H1 (cell line): ENCODE results near the gene MDFI. TPM values are rescaled to one million over a fixed set of nuclear protein-coding genes. Genes with fewer than 3 reads are reported as not detected.

Experiments
- CTCF ChIA-PET: fragments of 300-600 bp; sonication (Branson Sonifier 250); formaldehyde crosslinking; loops from one replicate; lab custom pipeline; 2021; ENCODE audit not compliant: partially characterized antibody; lab: Charles Lee
- POLR2A ChIA-PET: fragments of 300-600 bp; sonication (Branson Sonifier 250); formaldehyde crosslinking; loops from one replicate; lab custom pipeline; 2021; ENCODE audit warnings: inconsistent platforms; ENCODE audit not compliant: partially characterized antibody; lab: Charles Lee
- DNase-seq, 2 experiments: peaks; one replicate each; pipeline versions ENCODE4 v3.0.0 to v3.0.0-alpha.2; 2010 to 2022; ENCODE audit warnings: low spot score in 2 of 2, low read depth in 1 of 2, mixed read lengths in 1 of 2
- FAIRE-seq: peaks from 2 replicates; lab custom pipeline; 2011; peaks lifted over from hg19 to GRCh38; lab: Jason Lieb, UNC
- H2AFZ ChIP-seq: 2 replicates; pipeline ENCODE4 v1.8.1; 2012; ENCODE audit warnings: low read length, inconsistent platforms
- H2AK5ac ChIP-seq: 2 replicates; pipeline ENCODE4 v1.6.1; 2013; ENCODE audit warnings: low read depth, low read length
- H2BK120ac ChIP-seq: replicated peaks from 2 replicates; pipeline ENCODE3; 2013; ENCODE audit warnings: low read depth, low read length, inconsistent platforms
- H2BK12ac ChIP-seq: 2 replicates; pipeline ENCODE4 v1.6.1; 2013; ENCODE audit warnings: low read depth, low read length
- H2BK15ac ChIP-seq: 2 replicates; pipeline ENCODE4 v1.6.1; 2013; ENCODE audit warnings: low read length
- H2BK20ac ChIP-seq: 2 replicates; pipeline ENCODE4 v1.6.1; 2013; ENCODE audit warnings: low read length
- H2BK5ac ChIP-seq: 2 replicates; pipeline ENCODE4 v1.6.1; 2013; ENCODE audit warnings: low read depth, low read length
- H3K14ac ChIP-seq: 2 replicates; pipeline ENCODE4 v1.6.1; 2013; ENCODE audit warnings: inconsistent platforms; ENCODE audit not compliant: insufficient read length
- H3K18ac ChIP-seq: 2 replicates; pipeline ENCODE4 v1.6.1; 2013; ENCODE audit warnings: low read length; ENCODE audit errors: extremely low read depth
- H3K23ac ChIP-seq: 2 replicates; pipeline ENCODE4 v1.6.1; 2013; ENCODE audit warnings: inconsistent platforms; ENCODE audit not compliant: insufficient read length
- H3K23me2 ChIP-seq: 2 replicates; pipeline ENCODE4 v1.6.1; 2013; ENCODE audit warnings: low read depth, low read length
- H3K27ac ChIP-seq: 2 replicates; pipeline ENCODE4 v1.6.1; 2011; ENCODE audit warnings: low read depth, low read length, inconsistent platforms
- H3K27me3 ChIP-seq, 4 experiments: replicated peaks in 1 of 4; 1 replicate in 1 of 4; 2 replicates in 3 of 4; pipeline versions ENCODE4 v1.6.1 to v1.8.1; 2011 to 2013; ENCODE audit warnings: low read length in 3 of 4, mild to moderate bottlenecking in 3 of 4, inconsistent platforms in 2 of 4, mixed read lengths in 2 of 4, moderate library complexity in 1 of 4; ENCODE audit not compliant: control insufficient read depth in 3 of 4, insufficient read depth in 3 of 4; ENCODE audit errors: extremely low read depth in 1 of 4
- H3K36me3 ChIP-seq, 4 experiments: 2 replicates each; pipeline versions ENCODE4 v1.6.1 to v1.8.1; 2011 to 2013; ENCODE audit warnings: mild to moderate bottlenecking in 4 of 4, low read length in 3 of 4, moderate library complexity in 2 of 4, control low read depth in 1 of 4, inconsistent platforms in 1 of 4; ENCODE audit not compliant: insufficient read depth in 4 of 4, control insufficient read depth in 2 of 4
- H3K4ac ChIP-seq: replicated peaks from 2 replicates; pipeline ENCODE3; 2013; ENCODE audit warnings: low read length, low read depth, mixed read lengths, inconsistent platforms; ENCODE audit not compliant: insufficient read length
- H3K4me1 ChIP-seq, 4 experiments: replicated peaks in 1 of 4; 1 replicate in 1 of 4; 2 replicates in 3 of 4; pipeline versions ENCODE4 v1.6.1 to v1.8.1; 2011 to 2013; ENCODE audit warnings: low read length in 3 of 4, inconsistent platforms in 2 of 4, mixed read lengths in 1 of 4; ENCODE audit not compliant: insufficient read depth in 4 of 4, control insufficient read depth in 3 of 4
- H3K4me2 ChIP-seq, 2 experiments: 2 replicates each; pipeline versions ENCODE4 v1.6.1 to v1.8.1; 2011 to 2013; ENCODE audit warnings: low read depth in 2 of 2, low read length in 2 of 2, control low read depth in 1 of 2, inconsistent platforms in 1 of 2, mild to moderate bottlenecking in 1 of 2; ENCODE audit not compliant: insufficient read depth in 1 of 2
- H3K4me3 ChIP-seq, 4 experiments: fragments of 200-600, 300-600 bp in 1 of 4; sonication (generic), shearing (Covaris generic), sonication (Bioruptor Twin) in 1 of 4; 2 replicates each; pipeline versions ENCODE4 v1.5.1 to v1.8.1; 2011 to 2016; ENCODE audit warnings: low read length in 4 of 4, low read depth in 3 of 4, control low read depth in 2 of 4, inconsistent platforms in 2 of 4, mild to moderate bottlenecking in 2 of 4, mixed read lengths in 1 of 4, moderate library complexity in 1 of 4; ENCODE audit not compliant: insufficient read depth in 2 of 4; ENCODE audit errors: extremely low read depth in 1 of 4
- H3K56ac ChIP-seq: replicated peaks from 2 replicates; pipeline ENCODE3; 2013; ENCODE audit warnings: low read depth, mild to moderate bottlenecking, mixed read lengths, low read length, inconsistent platforms; ENCODE audit not compliant: insufficient read length
- H3K79me1 ChIP-seq: 2 replicates; pipeline ENCODE4 v1.6.1; 2013; ENCODE audit warnings: low read depth, low read length, control low read depth
- H3K79me2 ChIP-seq, 2 experiments: 2 replicates each; pipeline versions ENCODE4 v1.6.1 to v1.8.1; 2012 to 2013; ENCODE audit warnings: low read length in 2 of 2, mild to moderate bottlenecking in 2 of 2, inconsistent platforms in 1 of 2; ENCODE audit not compliant: insufficient read depth in 2 of 2, control insufficient read depth in 1 of 2
- H3K9ac ChIP-seq, 4 experiments: replicated peaks in 1 of 4; 1 replicate in 1 of 4; 2 replicates in 3 of 4; pipeline versions ENCODE4 v1.6.1 to v1.8.1; 2011 to 2013; ENCODE audit warnings: low read depth in 3 of 4, low read length in 3 of 4, control low read depth in 2 of 4, mild to moderate bottlenecking in 2 of 4, moderate library complexity in 2 of 4, inconsistent platforms in 1 of 4; ENCODE audit errors: extremely low read depth in 1 of 4
- H3K9me3 ChIP-seq, 2 experiments: 2 replicates each; pipeline versions ENCODE4 v1.6.1 to v1.8.1; 2012 to 2013; ENCODE audit warnings: mild to moderate bottlenecking in 2 of 2, moderate library complexity in 2 of 2, control low read depth in 1 of 2, inconsistent platforms in 1 of 2, low read depth in 1 of 2, low read length in 1 of 2, mixed read lengths in 1 of 2; ENCODE audit not compliant: insufficient read depth in 2 of 2
- H4K20me1 ChIP-seq, 2 experiments: replicated peaks in 1 of 2; 2 replicates each; pipeline versions ENCODE3 to v1.8.1; 2011 to 2013; ENCODE audit warnings: inconsistent platforms in 2 of 2, low read length in 2 of 2, mild to moderate bottlenecking in 1 of 2; ENCODE audit not compliant: insufficient read depth in 2 of 2, control insufficient read depth in 1 of 2
- H4K5ac ChIP-seq: 2 replicates; pipeline ENCODE4 v1.6.1; 2013; ENCODE audit warnings: low read length, low read depth, mixed read lengths, inconsistent platforms; ENCODE audit not compliant: insufficient read length
- H4K8ac ChIP-seq: 2 replicates; pipeline ENCODE4 v1.8.0; 2013; ENCODE audit warnings: mild to moderate bottlenecking, moderate library complexity, low read length, inconsistent platforms; ENCODE audit not compliant: insufficient read depth; ENCODE audit errors: extremely low read depth
- H4K91ac ChIP-seq: replicated peaks from 2 replicates; pipeline ENCODE3; 2013; ENCODE audit warnings: low read length, mixed read lengths, inconsistent platforms; ENCODE audit not compliant: insufficient read length
- ATF2 ChIP-seq: IDR thresholded peaks from 2 replicates; pipeline ENCODE4 v1.6.1; 2012; ENCODE audit warnings: low read length, inconsistent platforms
- CHD2 ChIP-seq: IDR thresholded peaks from 2 replicates; pipeline ENCODE4 v1.6.1; 2012; ENCODE audit warnings: low read length, improper control_type of control experiment
- POLR2AphosphoS5 ChIP-seq: IDR thresholded peaks from 2 replicates; pipeline ENCODE4 v1.6.1; 2011; ENCODE audit warnings: low read depth, low read length
- RAD21 ChIP-seq, 2 experiments: IDR thresholded peaks in 1 of 2; conservative IDR thresholded peaks in 1 of 2; 2 replicates each; pipeline ENCODE4 v1.6.1; 2011; ENCODE audit warnings: low read depth in 2 of 2, low read length in 2 of 2, improper control_type of control experiment in 1 of 2, inconsistent platforms in 1 of 2, mild to moderate bottlenecking in 1 of 2, moderate library complexity in 1 of 2
- RBBP5 ChIP-seq: IDR thresholded peaks from 2 replicates; pipeline ENCODE4 v1.7.1; 2012; ENCODE audit warnings: low read depth, mild to moderate bottlenecking, inconsistent platforms, low read length, moderate library complexity, borderline replicate concordance
- SRF ChIP-seq: IDR thresholded peaks from 2 replicates; pipeline ENCODE4 v1.6.1; 2011; ENCODE audit warnings: mild to moderate bottlenecking, low read depth, low read length, moderate library complexity
- SUZ12 ChIP-seq: fragments of 200-600 bp; sonication (generic); IDR thresholded peaks from 2 replicates; pipeline ENCODE4 v1.6.1; 2012; ENCODE audit warnings: mild to moderate bottlenecking, inconsistent platforms, low read length, moderate library complexity, mixed read lengths
- TAF1 ChIP-seq: IDR thresholded peaks from 2 replicates; pipeline ENCODE4 v1.6.1; 2011; ENCODE audit warnings: mild to moderate bottlenecking, low read depth, low read length
- WGBS, 2 experiments: shearing (Covaris generic) in 1 of 2; methylation state at CpG; one replicate each; pipeline versions ENCODE4 v1.1.6 to v1.1.7; 2013 to 2015; ENCODE audit warnings: low lambda C conversion rate in 2 of 2, mixed read lengths in 2 of 2, inconsistent platforms in 1 of 2, low coverage in 1 of 2, missing lambda C conversion rate in 1 of 2; ENCODE audit not compliant: insufficient replicate concordance in 2 of 2, insufficient coverage in 1 of 2, insufficient read length in 1 of 2; ENCODE audit errors: extremely low coverage in 1 of 2, missing lambda C conversion rate in 1 of 2; 5-methylcytosine and 5-hydroxymethylcytosine counted together
- polyA plus RNA-seq, 7 experiments: library from polyadenylated mRNA; depleted of rRNA in 3 of 7; stranded (reverse) in 5 of 7; unstranded in 2 of 7; fragments of >200 nt in 5 of 7; fragments of 200-250 nt in 2 of 7; gene quantifications; 1 replicate in 5 of 7; 2 replicates in 1 of 7; 4 replicates in 1 of 7; pipeline versions ENCODE4 v1.2.1 to v1.2.3, GENCODE V29; 2011 to 2013; ENCODE audit warnings: missing spikeins in 2 of 7, mixed read lengths in 2 of 7
- total RNA-seq: library from RNA; stranded (reverse); fragmentation: NEBNext Ultra II Directional; extraction: Animal tissue kit (Norgen Biotek cat#: 25700); gene quantifications from 2 replicates; pipeline ENCODE4 v1.2.1, GENCODE V29; 2021

MDFI gene
- total and polyA plus RNA-seq, 2 of the 8 experiments (the other 6 are each of a cell fraction or from before 2014, with no cell fraction given), result 41.0 to 65.6 TPM

DNA sequence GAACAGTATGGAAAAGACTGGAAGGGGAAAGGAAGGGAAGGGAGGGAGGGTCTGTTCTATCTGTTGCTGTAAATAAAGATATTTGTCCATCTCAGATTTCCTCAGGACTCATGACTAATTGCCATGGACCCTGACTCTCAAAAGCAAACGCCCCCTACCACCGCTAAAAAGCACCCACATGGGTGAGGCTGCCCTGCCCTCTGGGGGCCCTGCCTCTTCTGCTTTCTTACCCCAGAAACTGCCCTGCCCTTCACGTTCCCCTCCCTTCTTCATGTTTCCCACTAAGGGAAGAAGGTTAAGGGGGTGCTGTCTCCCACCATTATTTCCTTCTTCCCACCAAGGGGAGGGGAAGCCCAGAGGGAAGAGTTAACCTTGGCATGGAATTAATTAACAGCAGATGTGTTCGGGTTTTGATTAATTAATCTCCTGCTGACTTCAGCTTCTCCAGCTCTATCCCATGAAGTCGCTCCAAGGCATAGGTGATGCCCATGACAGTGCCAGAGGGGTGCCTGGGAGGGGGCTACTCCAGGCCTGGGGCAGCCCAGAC lies 16.0 kb downstream of the MDFI start:
- no peak overlapping the region for H3K4me2 ChIP-seq
- H2AK5ac ChIP-seq, result no peak overlapping the region
- WGBS, 2 experiments, result 85% methylated on average over 5 of the region's 5 CpGs; no CpG with 5 or more reads in 1 of the 2 experiments
- H4K5ac ChIP-seq, result no peak overlapping the region
- H3K27me3 ChIP-seq, result no peaks in the 10 kb centered on the region; a peak in 1 of 7 replicates
- H3K23ac ChIP-seq, result no peak overlapping the region
- H3K56ac ChIP-seq, result no peak overlapping the region
- H3K4me3 ChIP-seq, result no peak overlapping the region
- H3K9me3 ChIP-seq, result no peaks in the 10 kb centered on the region
- peaks cover 0 to 11% (median 4%) of the 10 kb centered on the region in 4 experiments; a peak in 4 of 7 replicates for H3K4me1 ChIP-seq
- ChIA-PET CTCF (interaction anchor here (1.0 to 1.5 kb wide), 2 partner anchors 25 to 36 kb away, joined by 3 to 4 read pairs; no protein-coding TSS in a partner anchor), POLR2A (no interaction called here)
- no peak overlapping the region for H3K4ac ChIP-seq
- H2BK12ac ChIP-seq, result no peak overlapping the region
- H2BK120ac ChIP-seq, result no peak overlapping the region
- H3K79me1 ChIP-seq, result no peaks in the 10 kb centered on the region
- H4K8ac ChIP-seq, result no peak overlapping the region
- H2AFZ ChIP-seq, result no peak overlapping the region
- H3K36me3 ChIP-seq, result peaks cover 0 to 5% (median 2%) of the 10 kb centered on the region in 4 experiments; a peak in 4 of 8 replicates
- DNase-seq (no peak), FAIRE-seq (no peak)
- H2BK5ac ChIP-seq, result no peak overlapping the region
- no peak overlapping the region for H3K9ac ChIP-seq
- no peak overlapping the region for H2BK15ac ChIP-seq
- H3K14ac ChIP-seq, result no peak overlapping the region
- 0 out of 2 replicates have a peak, but pooled peaks cover 2% of the 10 kb centered on the region for H3K23me2 ChIP-seq
- no peaks in the 10 kb centered on the region for H4K20me1 ChIP-seq
- no peaks in the 10 kb centered on the region for H3K79me2 ChIP-seq
- no peak overlapping the region for H3K27ac ChIP-seq
- no peak overlapping the region for H3K18ac ChIP-seq
- no peak overlapping the region for H4K91ac ChIP-seq
- H2BK20ac ChIP-seq, result no peak overlapping the region
- no peak for TF ChIP-seq RAD21 (IDR thresholded peaks at IDR 0.05 in 1 of 2, conservative IDR thresholded peaks at IDR 0.05 in 1 of 2; ENCODE audit: low read depth in 2 of 2, low read length in 2 of 2)
- no peak for TF ChIP-seq ATF2
- no peak for TF ChIP-seq TAF1
- no peak for TF ChIP-seq RBBP5
- TF ChIP-seq CHD2, result no peak
- TF ChIP-seq POLR2AphosphoS5, result no peak
- no peak for TF ChIP-seq SUZ12
- TF ChIP-seq SRF, result no peak
